HG02763 (cell line): ENCODE measurements around the gene ZFYVE28.
"Not testable (repeated sequence)": the region's sequence is repeated elsewhere in the genome, so short reads cannot be mapped to it uniquely, and the experiment has no call there.

Source experiments
- ATAC-seq: cut with Tn5 transposase; IDR thresholded peaks from one replicate; pipeline ENCODE4 v1.9.1; 2021; ENCODE audit warnings: mild to moderate bottlenecking, moderate library complexity; ENCODE audit not compliant: unreplicated experiment

ZFYVE28 gene

DNA sequence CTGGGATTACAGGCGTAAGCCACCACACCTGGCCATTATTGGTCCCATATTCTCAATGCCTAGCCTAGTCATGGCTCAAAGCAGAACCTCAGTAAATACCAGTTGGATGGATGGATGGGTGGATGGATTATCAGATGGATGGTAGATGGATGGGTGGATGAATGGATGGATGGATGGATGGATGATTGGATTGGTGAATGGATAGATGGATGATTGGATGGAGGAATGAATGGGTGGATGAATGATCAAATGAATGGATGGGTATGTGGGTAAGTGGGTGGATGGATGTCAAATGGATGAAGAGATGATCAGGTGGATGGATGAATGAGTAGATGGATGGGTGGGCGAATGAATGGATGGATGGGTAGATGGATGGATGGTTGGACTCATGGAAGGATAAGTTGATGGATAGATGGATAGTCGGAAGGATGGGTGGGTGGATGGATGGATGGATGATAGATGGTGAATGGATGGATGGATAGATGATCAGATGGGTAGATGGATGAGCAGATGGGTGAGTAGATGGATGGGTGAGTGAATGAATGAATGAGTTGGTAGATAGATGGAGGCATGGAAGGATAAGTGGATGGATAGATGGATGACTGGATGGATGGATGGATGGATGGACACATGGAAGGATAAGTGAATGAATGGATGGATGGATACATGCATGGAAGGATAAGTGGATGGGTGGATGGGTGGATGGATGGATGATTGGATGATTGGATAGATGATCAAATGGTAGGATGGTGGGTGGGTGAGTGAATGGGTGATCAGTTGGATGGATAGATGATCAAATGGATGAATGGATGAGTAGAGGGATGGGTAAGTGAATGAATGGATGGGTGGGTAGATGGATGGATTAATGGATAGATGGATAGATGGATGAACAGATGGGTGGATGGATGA, 28.5 kb upstream of the ZFYVE28 start:
- ATAC-seq = no peak

- no peak for ATAC-seq
Observed at GRCh38 chr4:2445571-2445970, 27.1 kb upstream of the ZFYVE28 start.

GRCh38 chr4:2445130-2445529, 26.7 kb upstream of the ZFYVE28 start:
- ATAC-seq = no peak

GRCh38 chr4:2443956-2444740, 25.7 kb upstream of the ZFYVE28 start:
- ATAC-seq = no peak

GRCh38 chr4:2443061-2443730, 24.8 kb upstream of the ZFYVE28 start:
- ATAC-seq = no peak

DNA sequence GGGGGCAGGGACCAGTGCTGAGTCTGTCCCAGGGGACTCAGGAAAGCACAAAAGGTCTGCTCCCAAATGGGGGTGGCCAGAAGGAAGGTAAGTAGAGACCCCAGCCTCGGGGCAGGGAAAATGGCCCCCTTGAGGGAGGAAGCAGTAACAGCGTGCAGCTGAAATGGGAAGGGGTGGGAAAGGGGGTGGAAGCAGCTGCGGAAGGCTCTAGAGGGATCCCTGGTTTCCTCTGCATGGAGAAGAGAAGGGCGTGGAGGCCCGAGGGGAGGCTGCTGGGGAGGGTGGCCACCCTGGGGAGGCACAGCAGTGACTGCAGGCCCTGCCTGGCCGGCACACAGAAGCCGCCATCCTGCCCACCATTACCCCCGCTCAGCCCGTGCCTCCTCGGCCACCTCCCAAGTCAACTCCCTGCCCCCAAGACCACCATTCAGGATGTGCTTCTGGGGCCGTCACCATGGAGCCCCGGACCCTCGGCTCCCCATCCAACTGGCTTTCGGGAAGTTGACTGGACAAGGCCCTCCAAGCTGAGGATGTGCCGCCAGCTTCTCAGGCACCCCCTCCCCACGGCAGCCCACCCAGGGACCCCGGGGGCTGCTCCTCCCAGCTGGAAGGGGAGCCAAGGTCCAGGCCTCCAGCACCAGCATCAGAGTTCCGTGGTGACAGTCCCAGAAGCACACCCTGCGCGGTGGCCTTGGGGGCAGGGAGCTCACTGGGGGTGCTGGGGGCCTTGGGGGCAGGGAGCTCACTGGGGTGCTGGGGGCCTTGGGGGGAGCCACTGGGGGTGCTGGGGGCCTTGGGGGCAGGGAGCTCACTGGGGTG, 23.9 kb upstream of the ZFYVE28 start:
- ATAC-seq = no peak

DNA sequence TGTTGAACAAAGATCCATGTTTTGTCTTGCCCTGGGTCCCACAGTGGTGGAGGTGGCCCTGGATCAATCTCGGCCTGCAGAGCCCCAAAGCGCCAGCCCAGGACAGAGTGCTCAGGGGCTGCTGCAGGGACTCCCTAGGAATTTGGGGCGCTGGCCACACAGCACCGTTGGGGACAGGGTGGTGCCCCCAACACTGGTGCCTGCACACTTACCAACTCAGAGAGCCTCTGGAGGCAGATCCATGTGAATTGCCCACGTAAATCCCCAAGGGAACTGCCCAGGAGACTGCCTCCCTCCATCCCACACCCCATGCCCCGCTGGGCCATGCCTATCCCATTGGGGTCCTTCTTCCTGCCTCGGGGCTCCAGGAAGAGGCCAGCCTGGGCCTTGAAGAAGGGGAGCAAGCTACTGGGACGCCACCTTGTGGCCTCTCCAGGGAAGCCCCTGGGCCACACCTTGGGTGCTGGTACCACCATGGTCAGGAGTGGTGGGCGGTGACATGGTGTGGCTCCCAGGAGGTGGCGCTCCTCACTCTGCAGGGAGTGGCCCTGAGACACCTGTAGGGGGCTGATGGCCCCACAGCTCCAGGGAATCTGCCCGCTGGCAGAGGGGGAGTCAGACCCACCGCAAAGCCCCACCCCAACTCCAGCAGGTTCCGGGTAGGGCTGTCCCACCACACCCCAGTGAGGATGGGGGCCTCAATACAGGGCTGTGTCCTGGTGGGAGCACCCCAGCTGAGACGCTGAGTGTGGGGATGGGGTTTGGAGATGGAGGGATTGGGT, 23.1 kb upstream of the ZFYVE28 start:
- peak; percentile 68 for ATAC-seq

GRCh38 chr4:2438822-2439718, 20.6 kb upstream of the ZFYVE28 start:
- ATAC-seq = no peak

DNA sequence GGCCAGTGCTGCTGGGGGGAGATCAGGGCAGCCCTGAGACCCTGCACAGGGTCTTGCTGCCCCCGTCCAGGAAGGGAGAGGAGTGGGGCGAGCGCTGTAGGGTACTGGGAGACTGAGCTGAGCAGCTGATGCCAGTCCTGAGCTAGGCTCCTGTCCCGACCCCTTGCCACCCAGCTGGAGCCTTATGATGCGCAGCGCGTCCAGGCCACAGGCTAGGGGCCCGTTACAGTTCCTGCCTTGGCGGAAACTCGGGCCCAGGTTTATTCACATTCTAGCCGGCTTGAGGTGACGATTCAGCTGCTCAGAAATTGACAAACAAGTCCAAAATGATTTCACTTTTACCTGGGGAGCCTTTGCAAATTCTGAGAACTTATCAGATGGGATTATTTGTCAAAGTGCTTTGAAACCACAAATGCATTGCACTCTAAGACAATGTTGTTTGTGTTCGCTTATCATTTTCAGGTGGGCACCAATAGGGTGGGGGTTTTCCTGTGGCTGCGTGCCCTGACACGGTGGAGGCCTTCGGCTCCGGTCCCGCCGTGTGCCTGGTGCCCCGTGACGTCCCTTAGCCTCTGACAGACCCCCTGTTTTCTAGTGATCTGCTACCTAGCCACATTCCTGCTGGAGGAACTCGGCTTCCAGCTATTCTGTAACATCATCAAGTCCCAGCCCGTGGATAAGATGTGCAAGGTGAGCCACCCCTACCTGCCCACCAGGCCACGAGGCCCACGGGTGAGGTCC, 19.2 kb upstream of the ZFYVE28 start:
- ATAC-seq = no peak

DNA sequence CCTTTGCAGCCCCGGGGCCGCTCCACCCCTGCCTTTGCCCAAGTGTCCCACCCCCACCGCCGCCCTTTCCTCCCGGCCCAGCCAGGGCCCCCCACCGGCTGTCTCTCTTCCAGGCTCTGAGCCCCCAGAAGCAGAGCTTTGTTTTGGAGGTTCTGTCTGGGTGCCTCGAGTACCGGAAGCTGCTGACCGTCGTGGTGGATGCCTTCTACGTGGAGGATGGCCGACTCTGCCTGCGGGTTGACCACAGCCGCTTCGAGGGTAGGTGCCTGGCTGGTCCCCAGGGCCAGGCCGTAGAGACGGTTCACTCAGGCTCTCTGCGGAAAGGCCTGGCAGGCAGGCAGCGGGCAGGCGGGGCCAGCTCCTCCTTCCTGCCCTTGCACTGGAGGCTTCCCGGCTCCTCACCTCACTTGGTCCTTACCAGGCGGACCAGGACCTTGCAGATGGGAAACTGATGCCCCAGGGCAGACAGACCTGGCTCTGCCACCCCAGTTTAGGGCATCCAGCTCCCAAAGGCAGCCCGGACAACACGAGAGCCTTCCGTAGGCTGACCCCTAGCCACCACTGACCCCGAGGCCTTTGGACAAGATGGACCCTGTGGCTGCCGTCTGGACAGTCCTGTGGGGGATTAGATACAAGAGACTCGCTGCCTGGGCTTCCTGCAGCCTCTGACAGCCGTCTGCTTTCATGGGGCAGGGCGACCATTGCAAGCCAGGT, 18.5 kb upstream of the ZFYVE28 start:
- no peak for ATAC-seq

DNA sequence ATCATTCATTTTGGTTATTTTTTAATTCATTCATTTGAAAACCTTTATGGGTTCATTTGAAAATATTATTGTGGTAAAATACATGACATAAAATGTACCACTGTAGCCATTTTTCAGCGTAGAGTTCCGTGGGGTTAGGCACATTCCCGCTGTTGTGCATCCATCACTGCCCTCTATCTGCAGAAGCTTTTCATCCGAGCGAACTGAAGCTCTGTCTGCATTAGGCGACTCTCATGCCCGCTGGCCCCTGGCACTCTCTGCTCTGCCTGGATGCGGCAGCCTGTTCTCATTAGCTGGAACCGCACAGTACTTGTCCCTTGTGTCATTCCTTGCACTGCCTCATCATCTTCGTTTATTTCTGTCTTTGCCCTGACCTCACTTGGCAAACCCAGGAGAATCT, 17.9 kb upstream of the ZFYVE28 start:
- no peak for ATAC-seq

- no peak for ATAC-seq
Observed at GRCh38 chr4:2434420-2434819, 16.0 kb upstream of the ZFYVE28 start.

DNA sequence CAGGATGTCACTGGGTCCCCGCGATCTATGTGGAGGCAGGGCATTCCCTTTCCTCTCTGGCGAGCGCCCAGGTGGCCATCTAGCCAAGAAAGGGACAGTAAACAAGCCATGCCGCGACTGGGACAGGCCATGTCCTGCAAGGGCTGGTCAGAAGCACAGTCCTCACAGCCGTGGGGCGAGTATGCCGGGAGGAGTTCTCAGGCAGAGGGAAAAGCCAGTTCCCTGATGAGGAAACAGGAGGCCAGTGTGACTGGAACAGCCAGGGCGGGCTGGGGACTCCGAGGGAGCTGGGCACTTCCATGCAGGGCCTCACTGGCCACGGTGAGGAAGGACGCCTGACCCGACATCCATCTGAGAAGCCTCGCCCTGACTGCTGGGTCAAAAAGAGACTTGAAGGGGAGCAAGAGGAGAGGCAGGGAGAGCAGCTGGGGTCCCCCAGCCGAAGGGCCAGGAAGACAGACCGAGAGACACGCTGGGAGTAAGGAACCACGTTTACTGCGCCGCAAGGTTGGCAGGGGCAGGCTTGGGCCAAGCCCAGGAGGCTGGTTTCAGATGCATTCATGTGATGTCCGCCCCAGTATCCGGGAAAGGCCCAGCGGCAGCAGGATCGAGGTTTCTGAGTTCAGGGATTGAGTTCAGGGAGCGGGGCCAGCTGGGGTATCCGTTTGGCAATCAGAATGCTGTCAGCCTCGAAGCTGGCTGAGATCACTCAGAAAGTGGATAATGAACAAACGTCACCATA, 15.3 kb upstream of the ZFYVE28 start:
- ATAC-seq = no peak

- ATAC-seq = no peak
Observed at GRCh38 chr4:2432991-2433530, 14.6 kb upstream of the ZFYVE28 start.

- no peak for ATAC-seq
Observed at GRCh38 chr4:2432004-2432403, 13.6 kb upstream of the ZFYVE28 start.

GRCh38 chr4:2429945-2430757, 11.7 kb upstream of the ZFYVE28 start:
- ATAC-seq = not testable (repeated sequence)
